Glomerular endothelial cell (primary cell): ENCODE data around the gene HOXA9. TPM values are rescaled to one million over a fixed set of nuclear protein-coding genes. Genes with fewer than 3 reads are reported as not detected.

Experiments used
- DNase-seq: peaks from one replicate; pipeline ENCODE4 v3.0.0-alpha.2; 2011; ENCODE audit warnings: low read depth, low spot score; ENCODE audit errors: extremely low read depth
- total RNA-seq: library from RNA; depleted of rRNA; stranded (reverse); fragments of >200 nt; gene quantifications from 2 replicates; pipeline ENCODE4 v1.2.3, GENCODE V29; 2015

Gene HOXA9
- total RNA-seq, 1 donor from 2014 or later = 36.1 TPM

GRCh38 chr7:27116962-27117886, 48.1 kb downstream of the HOXA9 start:
- DNase-seq = no peak

- DNase-seq = no peak
Measured at GRCh38 chr7:27116031-27116961, 49.0 kb downstream of the HOXA9 start.

- DNase-seq = no peak
Measured at GRCh38 chr7:27115221-27116026, 49.9 kb downstream of the HOXA9 start.

GRCh38 chr7:27114881-27115220, 50.5 kb downstream of the HOXA9 start:
- no peak for DNase-seq

- no peak for DNase-seq
Measured at GRCh38 chr7:27113991-27114769, 51.2 kb downstream of the HOXA9 start.

GRCh38 chr7:27112955-27113949, 52.1 kb downstream of the HOXA9 start:
- no peak for DNase-seq

Other genes with a start within 250 kb of the HOXA9 start
- 2.5 and 5.5 TPM in 2 replicates for gene HOXA1, start 69.5 kb downstream of the HOXA9 start, total RNA-seq
- gene HOXA2, start 62.9 kb downstream of the HOXA9 start, total RNA-seq = 0.24 and 0.82 TPM in 2 replicates
- 3.8 and 6.8 TPM in 2 replicates for gene HOXA4, start 34.8 kb downstream of the HOXA9 start, total RNA-seq
- gene HOXA5, start 21.9 kb downstream of the HOXA9 start, total RNA-seq = 23.5 and 34.5 TPM in 2 replicates
- 0.19 and 3.9 TPM in 2 replicates for gene HOXA6, start 17.8 kb downstream of the HOXA9 start, total RNA-seq
- gene HOXA3, start 13.0 kb downstream of the HOXA9 start, total RNA-seq = 5.5 and 6.1 TPM in 2 replicates
- gene HOXA7, start 8.9 kb downstream of the HOXA9 start, total RNA-seq = 12.5 and 17.7 TPM in 2 replicates
- 8.1 and 10.3 TPM in 2 replicates for gene HOXA10, start 8.8 kb upstream of the HOXA9 start, total RNA-seq
- 2.0 and 5.0 TPM in 2 replicates for gene HOXA11, start 19.7 kb upstream of the HOXA9 start, total RNA-seq
- gene HOXA13, start 34.6 kb upstream of the HOXA9 start, total RNA-seq = not detected in 2 replicates
- gene EVX1, start 77.3 kb upstream of the HOXA9 start, total RNA-seq = not detected in 2 replicates